Measurements from ENCODE around the gene CACNB2.

CACNB2 gene

DNA sequence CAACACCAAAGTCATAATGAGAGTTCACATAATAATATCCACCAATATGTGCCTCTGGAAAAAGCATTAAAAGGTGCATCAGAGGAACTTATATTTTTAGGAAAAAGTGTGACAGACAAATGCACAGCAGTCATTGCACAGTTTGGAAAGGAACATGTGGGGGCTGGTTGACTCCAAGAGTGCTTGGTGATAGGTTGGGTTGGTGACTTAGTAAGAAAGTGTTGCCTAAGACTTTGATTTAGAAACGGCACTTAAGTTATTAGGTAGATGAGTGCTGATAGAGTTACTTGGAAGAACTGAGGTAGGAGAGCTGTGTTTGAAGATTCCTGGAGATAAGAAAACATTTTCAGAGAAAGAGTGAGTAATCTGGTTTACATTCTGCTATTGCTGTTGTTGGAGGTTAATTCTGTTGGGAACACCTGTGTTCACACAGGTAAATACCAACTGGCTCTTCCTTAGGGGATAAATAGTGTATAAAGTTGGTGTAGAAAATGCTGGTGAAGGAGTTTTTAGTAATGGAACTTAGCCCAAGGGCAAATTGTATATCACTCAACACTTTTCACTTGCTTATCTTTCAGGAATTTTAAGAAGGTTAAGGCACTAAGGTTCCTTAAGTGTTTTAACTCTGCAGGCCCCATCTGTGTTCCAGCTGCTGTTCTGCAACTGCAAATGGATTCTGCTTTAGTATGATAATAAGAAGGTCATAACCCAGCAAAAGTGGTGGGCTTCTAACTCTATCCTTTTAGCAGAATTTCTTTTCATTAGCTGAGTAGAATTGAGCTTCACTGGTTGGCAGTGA, 315.1 kb downstream of the CACNB2 start:
- TF ChIP-seq, protein P1, sequence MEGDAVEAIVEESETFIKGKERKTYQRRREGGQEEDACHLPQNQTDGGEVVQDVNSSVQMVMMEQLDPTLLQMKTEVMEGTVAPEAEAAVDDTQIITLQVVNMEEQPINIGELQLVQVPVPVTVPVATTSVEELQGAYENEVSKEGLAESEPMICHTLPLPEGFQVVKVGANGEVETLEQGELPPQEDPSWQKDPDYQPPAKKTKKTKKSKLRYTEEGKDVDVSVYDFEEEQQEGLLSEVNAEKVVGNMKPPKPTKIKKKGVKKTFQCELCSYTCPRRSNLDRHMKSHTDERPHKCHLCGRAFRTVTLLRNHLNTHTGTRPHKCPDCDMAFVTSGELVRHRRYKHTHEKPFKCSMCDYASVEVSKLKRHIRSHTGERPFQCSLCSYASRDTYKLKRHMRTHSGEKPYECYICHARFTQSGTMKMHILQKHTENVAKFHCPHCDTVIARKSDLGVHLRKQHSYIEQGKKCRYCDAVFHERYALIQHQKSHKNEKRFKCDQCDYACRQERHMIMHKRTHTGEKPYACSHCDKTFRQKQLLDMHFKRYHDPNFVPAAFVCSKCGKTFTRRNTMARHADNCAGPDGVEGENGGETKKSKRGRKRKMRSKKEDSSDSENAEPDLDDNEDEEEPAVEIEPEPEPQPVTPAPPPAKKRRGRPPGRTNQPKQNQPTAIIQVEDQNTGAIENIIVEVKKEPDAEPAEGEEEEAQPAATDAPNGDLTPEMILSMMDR (IDR thresholded peaks at IDR 0.05), result no peak

DNA sequence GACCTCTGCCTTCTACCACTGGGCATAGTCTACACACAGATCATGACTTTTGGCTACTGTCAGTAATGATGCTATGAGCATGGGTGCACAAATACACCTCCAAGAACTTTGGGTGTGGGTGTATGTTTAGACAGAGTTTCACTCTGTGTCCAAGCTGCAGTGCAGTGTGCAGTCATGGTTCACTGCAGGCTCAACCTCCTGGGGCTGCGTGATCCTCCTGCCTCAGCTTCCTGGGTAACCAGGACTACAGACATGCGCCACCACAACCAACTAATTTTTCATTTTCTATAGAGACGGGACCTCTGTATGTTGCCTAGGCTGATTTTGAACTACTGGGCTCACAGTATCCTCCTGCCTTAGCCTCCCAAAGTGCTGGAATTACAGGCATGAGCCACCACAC, 316.8 kb downstream of the CACNB2 start:
- TF ChIP-seq, protein P1 (IDR thresholded peaks at IDR 0.05), result no peak

DNA sequence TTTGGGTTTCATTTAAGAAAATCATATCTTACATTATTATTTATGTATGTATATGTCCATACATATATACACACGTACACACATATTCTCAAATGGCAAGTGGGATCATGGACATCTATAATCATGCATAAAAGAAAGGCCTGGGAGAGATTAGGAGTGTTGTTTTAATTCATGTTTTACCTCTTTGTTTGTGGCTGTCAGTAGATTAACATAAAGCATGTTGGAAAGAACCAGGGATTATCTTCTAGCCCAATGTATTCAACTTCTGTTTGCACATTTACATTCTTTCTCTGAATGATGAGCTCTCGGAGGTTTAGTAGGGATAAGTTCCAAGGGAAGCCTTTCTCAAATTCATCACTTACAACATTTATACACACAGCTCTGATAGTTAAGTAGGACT, 319.8 kb downstream of the CACNB2 start:
- TF ChIP-seq, protein P1 (IDR thresholded peaks at IDR 0.05), result no peak

DNA sequence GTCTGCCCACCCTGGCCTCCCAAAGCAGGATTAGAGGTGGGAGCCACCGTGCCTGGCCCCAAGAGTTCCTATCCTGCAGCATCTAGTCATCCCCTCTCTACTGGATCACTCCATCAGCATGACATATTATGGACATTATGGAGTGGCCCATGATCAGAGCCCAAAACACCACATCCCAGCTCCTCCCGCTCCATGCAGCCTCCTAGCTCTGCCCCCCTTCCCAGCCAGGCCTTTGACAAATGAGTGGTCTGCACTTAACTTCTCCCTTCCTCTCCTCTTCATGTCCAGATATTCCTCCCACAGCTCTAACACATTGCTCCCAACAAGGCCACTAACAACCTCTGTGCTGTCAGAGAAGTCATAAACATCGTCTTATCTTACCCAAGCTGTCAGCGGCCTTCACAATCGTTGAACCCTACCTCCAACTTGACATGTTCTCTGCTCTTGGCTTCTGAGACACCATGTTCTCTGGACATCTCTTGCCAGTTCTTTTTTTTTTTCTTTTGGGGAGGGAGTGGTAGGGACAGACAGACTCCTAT, 323.5 kb downstream of the CACNB2 start:
- TF ChIP-seq, protein P1 (IDR thresholded peaks at IDR 0.05), result no peak

DNA sequence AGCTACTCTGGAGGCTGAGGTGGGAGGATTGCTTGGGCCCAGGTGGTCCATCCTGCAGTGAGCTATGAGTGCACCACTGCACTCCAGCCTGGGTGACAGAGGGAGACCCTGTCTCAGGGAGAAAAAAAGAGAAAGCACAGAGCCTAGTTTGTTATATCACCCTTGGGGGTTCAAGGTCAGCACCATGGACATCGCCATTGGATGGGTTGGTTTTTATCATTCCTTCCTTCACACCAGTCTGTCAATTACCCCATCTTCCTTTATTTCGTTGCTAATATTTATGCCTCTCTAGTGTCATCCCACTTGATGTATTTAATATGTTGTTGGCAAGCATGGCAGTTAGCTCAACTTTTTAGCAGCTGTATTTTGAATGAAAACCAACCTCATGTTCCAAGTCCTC, 328.9 kb downstream of the CACNB2 start:
- TF ChIP-seq, protein P1 (IDR thresholded peaks at IDR 0.05), result no peak

DNA sequence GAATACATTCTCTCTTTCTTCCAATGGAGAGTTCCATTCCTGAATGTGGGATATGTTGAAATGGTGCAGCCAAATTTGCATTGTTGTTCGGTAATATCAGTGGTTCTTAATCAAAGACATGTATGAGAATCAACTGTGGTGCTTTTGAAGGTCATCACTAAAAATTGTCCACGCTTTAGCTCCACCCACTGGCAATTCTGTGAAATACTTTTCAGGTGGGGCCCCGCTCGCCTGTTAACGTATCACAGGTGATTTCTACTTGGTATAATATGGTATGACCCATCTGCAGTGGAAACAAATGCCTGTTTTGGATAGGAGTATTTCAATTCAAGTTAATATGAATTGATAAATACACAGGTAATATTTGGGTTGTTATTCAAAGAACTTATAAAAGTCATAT, 332.8 kb downstream of the CACNB2 start:
- TF ChIP-seq, protein P1 (IDR thresholded peaks at IDR 0.05), result peak; percentile 61

DNA sequence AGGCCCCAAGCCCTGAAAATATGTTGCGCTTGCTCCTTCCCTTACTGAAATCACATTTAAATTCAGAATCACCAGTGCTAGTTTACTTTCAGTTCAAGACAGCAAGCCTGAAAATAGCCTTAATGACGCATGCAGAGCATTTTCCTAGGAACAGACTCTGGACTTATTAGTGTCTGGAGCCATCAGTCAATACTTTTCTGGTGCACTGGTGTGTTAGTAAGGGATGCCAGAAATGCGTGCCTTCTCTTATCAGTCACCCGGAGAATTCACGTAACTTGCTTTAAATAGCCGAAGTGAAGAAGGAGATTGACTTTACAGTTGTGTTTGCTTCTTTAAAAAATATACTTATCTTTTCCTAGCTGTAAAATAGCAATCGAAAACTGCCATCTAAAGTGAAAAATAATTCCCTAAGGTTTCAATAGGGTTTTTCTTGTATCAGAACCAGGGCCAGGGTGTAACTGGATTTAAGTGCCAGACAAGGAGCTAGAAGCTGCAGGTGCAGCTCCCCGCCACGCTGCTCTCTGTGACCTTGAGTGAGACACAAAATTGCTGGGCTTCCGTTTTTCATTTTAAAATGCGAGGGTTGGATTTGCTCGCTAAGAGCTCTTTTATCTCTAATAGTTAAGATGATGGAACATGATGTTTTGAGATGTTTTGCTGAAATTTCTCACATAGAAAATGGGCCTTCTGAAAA, 333.3 kb downstream of the CACNB2 start:
- TF ChIP-seq, protein P1 (IDR thresholded peaks at IDR 0.05), result no peak

All from LNCAP (cell line).